ENCODE measurements around the gene RAB11A. TPM values are rescaled to one million over a fixed set of nuclear protein-coding genes. Genes with fewer than 3 reads are reported as not detected.

The RAB11A gene
- total RNA-seq, 1 donor from 2014 or later, result 98.2 TPM

DNA sequence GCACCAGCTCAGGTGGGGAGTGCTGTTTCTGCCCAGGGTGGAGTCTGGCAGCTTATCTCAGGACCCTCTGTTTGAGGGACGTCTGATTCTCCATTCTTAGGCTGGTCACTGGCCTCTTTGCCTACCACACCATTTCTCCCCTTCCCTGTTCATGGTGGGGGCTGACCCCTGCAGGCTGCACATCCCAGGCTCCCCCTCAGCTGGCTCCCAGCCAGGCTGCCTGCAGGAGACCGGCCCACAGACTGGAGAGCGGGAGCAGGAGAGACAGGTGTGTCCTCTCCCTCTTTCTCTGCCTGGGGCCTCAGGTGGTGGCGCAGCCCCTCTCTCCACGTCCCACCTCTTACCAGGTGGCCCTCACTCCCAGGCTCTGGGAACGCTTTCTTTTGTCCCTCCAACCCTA, 60.8 kb downstream of the RAB11A start:
- Mint-ChIP-seq H3K9me3 (no peaks in the 10 kb centered on the region), H3K4me1 (no peaks in the 10 kb centered on the region), H3K36me3 (ENCODE audit: low read depth) (no peaks in the 10 kb centered on the region), H3K27me3 (no peaks in the 10 kb centered on the region), H3K27ac (no peak overlapping the region), H3K4me3 (no peak overlapping the region)
- CTCF ChIA-PET, result interaction anchor here (0.8 to 1.1 kb wide), 2 partner anchors 9 to 287 kb away, joined by 3 read pairs; no protein-coding TSS in a partner anchor
- ATAC-seq (ENCODE audit: low read depth) (no peak), DNase-seq (no peak)
- intact Hi-C loops (cut with micrococcal nuclease), result no loop called here
- TF ChIP-seq, protein P1, sequence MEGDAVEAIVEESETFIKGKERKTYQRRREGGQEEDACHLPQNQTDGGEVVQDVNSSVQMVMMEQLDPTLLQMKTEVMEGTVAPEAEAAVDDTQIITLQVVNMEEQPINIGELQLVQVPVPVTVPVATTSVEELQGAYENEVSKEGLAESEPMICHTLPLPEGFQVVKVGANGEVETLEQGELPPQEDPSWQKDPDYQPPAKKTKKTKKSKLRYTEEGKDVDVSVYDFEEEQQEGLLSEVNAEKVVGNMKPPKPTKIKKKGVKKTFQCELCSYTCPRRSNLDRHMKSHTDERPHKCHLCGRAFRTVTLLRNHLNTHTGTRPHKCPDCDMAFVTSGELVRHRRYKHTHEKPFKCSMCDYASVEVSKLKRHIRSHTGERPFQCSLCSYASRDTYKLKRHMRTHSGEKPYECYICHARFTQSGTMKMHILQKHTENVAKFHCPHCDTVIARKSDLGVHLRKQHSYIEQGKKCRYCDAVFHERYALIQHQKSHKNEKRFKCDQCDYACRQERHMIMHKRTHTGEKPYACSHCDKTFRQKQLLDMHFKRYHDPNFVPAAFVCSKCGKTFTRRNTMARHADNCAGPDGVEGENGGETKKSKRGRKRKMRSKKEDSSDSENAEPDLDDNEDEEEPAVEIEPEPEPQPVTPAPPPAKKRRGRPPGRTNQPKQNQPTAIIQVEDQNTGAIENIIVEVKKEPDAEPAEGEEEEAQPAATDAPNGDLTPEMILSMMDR (IDR thresholded peaks at IDR 0.05), result no peak
- POLR2A ChIA-PET, result interaction anchor here (0.7 kb wide), 1 partner anchor 399 kb away, joined by 3 read pairs; no protein-coding TSS in a partner anchor

DNA sequence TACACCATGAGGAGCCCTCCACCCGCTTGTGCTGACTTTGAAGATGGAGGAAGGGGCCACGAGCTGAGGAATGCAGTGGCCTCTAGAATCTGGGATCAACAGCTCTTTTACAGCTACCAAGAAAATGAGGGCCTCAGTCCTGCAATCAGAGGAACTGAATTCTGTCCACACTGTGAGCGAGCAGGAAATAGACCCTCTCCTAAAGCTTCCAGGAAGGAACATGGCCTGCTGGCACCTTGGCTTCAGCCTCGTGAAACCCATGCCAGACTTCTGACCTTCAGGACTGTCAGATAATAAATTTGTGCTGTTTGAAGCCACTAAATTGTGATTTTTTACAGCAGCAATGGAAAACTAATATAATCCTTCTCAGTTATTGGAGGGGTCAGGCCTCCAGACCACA, 61.9 kb downstream of the RAB11A start:
- no peaks in the 10 kb centered on the region for H3K9me3 Mint-ChIP-seq
- CTCF ChIA-PET, result no interaction called here
- no peak for ATAC-seq (ENCODE audit: low read depth)
- no peak overlapping the region for H3K27ac Mint-ChIP-seq
- H3K36me3 Mint-ChIP-seq (ENCODE audit: low read depth), result no peaks in the 10 kb centered on the region
- no peaks in the 10 kb centered on the region for H3K27me3 Mint-ChIP-seq
- POLR2A ChIA-PET, result no interaction called here
- no peaks in the 10 kb centered on the region for H3K4me1 Mint-ChIP-seq
- TF ChIP-seq, protein P1 (IDR thresholded peaks at IDR 0.05), result no peak
- no peak for DNase-seq
- intact Hi-C loops (cut with micrococcal nuclease), result no loop called here
- no peak overlapping the region for H3K4me3 Mint-ChIP-seq

DNA sequence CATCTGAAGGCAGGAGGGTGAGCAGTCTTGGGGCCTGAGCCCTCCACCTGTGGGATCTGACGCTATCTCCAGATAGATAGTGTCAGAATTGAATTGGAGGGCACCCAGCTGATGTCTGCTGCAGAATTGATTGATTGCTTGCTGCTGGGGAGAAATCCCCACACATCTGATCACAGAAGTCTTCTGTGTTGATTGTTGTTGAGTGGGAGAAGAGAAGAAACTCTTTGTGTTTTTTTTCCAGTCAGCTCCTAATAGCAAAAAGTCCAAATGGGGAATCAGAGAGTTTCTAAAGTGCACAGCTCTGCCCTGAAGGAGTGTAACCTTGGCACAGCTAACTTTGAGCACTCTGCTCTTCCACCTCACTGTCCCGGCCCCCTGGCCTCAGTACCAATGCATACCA, 66.1 kb downstream of the RAB11A start:
- Mint-ChIP-seq H3K36me3 (ENCODE audit: low read depth) (no peaks in the 10 kb centered on the region), H3K27me3 (no peaks in the 10 kb centered on the region), H3K27ac (no peak overlapping the region), H3K4me3 (no peak overlapping the region), H3K9me3 (no peaks in the 10 kb centered on the region), H3K4me1 (no peaks in the 10 kb centered on the region)
- TF ChIP-seq, protein P1 (IDR thresholded peaks at IDR 0.05), result no peak
- DNase-seq (no peak), ATAC-seq (ENCODE audit: low read depth) (no peak)
- ChIA-PET POLR2A (interaction anchor here (0.6 kb wide), 1 partner anchor 17 kb away, joined by 4 read pairs; no protein-coding TSS in a partner anchor), CTCF (no interaction called here)
- intact Hi-C loops (cut with micrococcal nuclease), result no loop called here

DNA sequence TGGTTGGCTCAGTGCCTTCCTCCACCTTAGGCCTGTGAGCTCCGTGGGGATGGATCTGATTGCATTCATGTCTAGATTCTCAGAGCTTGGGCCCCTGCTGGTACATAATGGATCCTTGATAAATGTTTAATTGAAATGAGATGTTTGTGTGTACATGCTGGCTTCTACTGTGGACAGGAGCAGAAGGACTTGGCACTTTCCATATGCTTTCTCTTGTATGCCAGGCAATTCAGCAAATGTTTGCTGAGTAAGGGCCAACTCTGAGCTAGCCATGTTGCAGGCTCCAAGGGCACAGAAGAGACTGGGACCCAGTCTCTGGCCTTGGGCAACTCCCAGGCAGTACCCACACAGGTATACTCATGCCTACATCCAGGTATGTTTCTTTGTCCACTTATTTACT, 67.0 kb downstream of the RAB11A start:
- Mint-ChIP-seq H3K27me3 (no peaks in the 10 kb centered on the region), H3K36me3 (ENCODE audit: low read depth) (no peaks in the 10 kb centered on the region), H3K4me1 (no peaks in the 10 kb centered on the region), H3K4me3 (no peak overlapping the region), H3K9me3 (no peaks in the 10 kb centered on the region), H3K27ac (no peak overlapping the region)
- no peak for ATAC-seq (ENCODE audit: low read depth)
- intact Hi-C loops (cut with micrococcal nuclease), result no loop called here
- CTCF ChIA-PET, result no interaction called here
- no peak for DNase-seq
- TF ChIP-seq, protein P1 (IDR thresholded peaks at IDR 0.05), result no peak
- POLR2A ChIA-PET, result no interaction called here

DNA sequence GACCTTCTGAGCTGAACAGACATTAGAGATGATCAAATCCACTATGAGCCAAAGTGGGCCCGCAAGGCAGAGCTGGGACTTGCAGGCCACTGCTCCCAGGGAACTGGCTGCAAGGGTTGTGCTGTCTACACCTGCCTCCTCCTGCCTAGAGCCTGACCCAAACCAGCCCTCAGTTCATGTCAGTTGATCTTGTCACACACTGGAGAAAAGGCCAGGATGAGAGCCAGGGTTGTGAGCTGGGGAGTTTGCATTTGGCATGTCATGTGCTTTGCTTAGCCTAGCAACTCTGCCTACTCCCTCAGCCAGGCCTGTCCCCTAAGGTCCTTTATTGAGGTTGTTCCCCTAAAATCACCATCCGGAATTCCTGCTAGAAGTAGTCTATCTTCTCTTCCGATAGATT, 67.8 kb downstream of the RAB11A start:
- POLR2A ChIA-PET, result no interaction called here
- no peak overlapping the region for H3K27ac Mint-ChIP-seq

More for the DNA sequence above, 67.8 kb downstream of the RAB11A start:
- H3K36me3 Mint-ChIP-seq (ENCODE audit: low read depth), result no peaks in the 10 kb centered on the region
- H3K4me3 Mint-ChIP-seq, result no peak overlapping the region
- no peaks in the 10 kb centered on the region for H3K4me1 Mint-ChIP-seq
- no peaks in the 10 kb centered on the region for H3K27me3 Mint-ChIP-seq
- no peak for ATAC-seq (ENCODE audit: low read depth)
- TF ChIP-seq, protein P1 (IDR thresholded peaks at IDR 0.05), result no peak
- no peak for DNase-seq
- intact Hi-C loops (cut with micrococcal nuclease), result no loop called here
- CTCF ChIA-PET, result no interaction called here
- no peaks in the 10 kb centered on the region for H3K9me3 Mint-ChIP-seq
